Ishikawa (cell line): ENCODE results near the gene IL17RE.

Source experiments
- CEBPB ChIP-seq: IDR thresholded peaks from 2 replicates; pipeline ENCODE4 v1.6.1; 2012
- CREB1 ChIP-seq: IDR thresholded peaks from 2 replicates; pipeline ENCODE4 v1.6.1; 2012; ENCODE audit warnings: low read depth
- EGR1 ChIP-seq: IDR thresholded peaks from 2 replicates; pipeline ENCODE4 v1.6.1; 2012
- EP300 ChIP-seq: IDR thresholded peaks from 2 replicates; pipeline ENCODE4 v1.6.1; 2012; ENCODE audit warnings: borderline replicate concordance
- FOXM1 ChIP-seq: IDR thresholded peaks from 2 replicates; pipeline ENCODE4 v1.6.1; 2012; ENCODE audit warnings: low read depth, borderline replicate concordance
- MAX ChIP-seq: IDR thresholded peaks from 2 replicates; pipeline ENCODE4 v1.6.1; 2012
- NFIC ChIP-seq: IDR thresholded peaks from 2 replicates; pipeline ENCODE4 v1.6.1; 2012
- REST ChIP-seq: IDR thresholded peaks from 2 replicates; pipeline ENCODE4 v1.6.1; 2012; ENCODE audit warnings: low read depth, mild to moderate bottlenecking
- TAF1 ChIP-seq: IDR thresholded peaks from 2 replicates; pipeline ENCODE4 v1.6.1; 2012; ENCODE audit warnings: low read depth, mild to moderate bottlenecking
- TCF12 ChIP-seq: IDR thresholded peaks from 2 replicates; pipeline ENCODE4 v1.6.1; 2012; ENCODE audit warnings: low read depth
- USF1 ChIP-seq: IDR thresholded peaks from 2 replicates; pipeline ENCODE4 v1.6.1; 2012
- YY1 ChIP-seq: IDR thresholded peaks from 2 replicates; pipeline ENCODE4 v1.6.1; 2012; ENCODE audit warnings: low read depth

GRCh38 chr3:9912294-9912935 lies 9.8 kb downstream of the IL17RE start:
- TF ChIP-seq EP300 (no peak), TAF1 (no peak), TCF12 (no peak), CREB1 (no peak), USF1 (no peak), YY1 (no peak), CEBPB (no peak), MAX (no peak), REST (no peak), EGR1 (no peak), FOXM1 (no peak), NFIC (no peak)
